Fibroblast of skin of back (primary cell): Measurements from ENCODE around the gene NTNG1.
"Not testable (repeated sequence)": the region's sequence is repeated elsewhere in the genome, so short reads cannot be mapped to it uniquely, and the experiment has no call there.

Source experiments
- DNase-seq: peaks from one replicate; pipeline ENCODE4 v3.0.0-alpha.2; 2013

The NTNG1 gene

GRCh38 chr1:107200631-107201030, 59.8 kb downstream of the NTNG1 start:
- no peak for DNase-seq

GRCh38 chr1:107202007-107202406, 61.2 kb downstream of the NTNG1 start:
- no peak for DNase-seq

- DNase-seq, result no peak
Observed at GRCh38 chr1:107213225-107213624, 72.4 kb downstream of the NTNG1 start.

GRCh38 chr1:107220036-107220435, 79.2 kb downstream of the NTNG1 start:
- peak; percentile 2 for DNase-seq

- DNase-seq, result no peak
Observed at GRCh38 chr1:107225706-107226105, 84.9 kb downstream of the NTNG1 start.

- peak; percentile 39 for DNase-seq
Observed at GRCh38 chr1:107228704-107229371, 88.0 kb downstream of the NTNG1 start.

- peak; percentile 4 for DNase-seq
Observed at GRCh38 chr1:107229711-107230110, 88.9 kb downstream of the NTNG1 start.

GRCh38 chr1:107230121-107230520, 89.3 kb downstream of the NTNG1 start:
- no peak for DNase-seq

GRCh38 chr1:107231291-107231690, 90.5 kb downstream of the NTNG1 start:
- DNase-seq, result no peak

GRCh38 chr1:107232426-107232825, 91.6 kb downstream of the NTNG1 start:
- no peak for DNase-seq

GRCh38 chr1:107236760-107237159, 95.9 kb downstream of the NTNG1 start:
- DNase-seq, result not testable (repeated sequence)

GRCh38 chr1:107243461-107243860, 102.6 kb downstream of the NTNG1 start:
- DNase-seq, result no peak

- DNase-seq, result no peak
Observed at GRCh38 chr1:107244709-107245500, 104.1 kb downstream of the NTNG1 start.

- DNase-seq, result no peak
Observed at GRCh38 chr1:107246775-107247345, 106.0 kb downstream of the NTNG1 start.

GRCh38 chr1:107247679-107248078, 106.8 kb downstream of the NTNG1 start:
- DNase-seq, result no peak

- DNase-seq, result no peak
Observed at GRCh38 chr1:107250169-107250568, 109.3 kb downstream of the NTNG1 start.

- no peak for DNase-seq
Observed at GRCh38 chr1:107251083-107251482, 110.2 kb downstream of the NTNG1 start.

- DNase-seq, result no peak
Observed at GRCh38 chr1:107251839-107252238, 111.0 kb downstream of the NTNG1 start.

- no peak for DNase-seq
Observed at GRCh38 chr1:107252271-107252670, 111.4 kb downstream of the NTNG1 start.

GRCh38 chr1:107254306-107254705, 113.5 kb downstream of the NTNG1 start:
- no peak for DNase-seq

GRCh38 chr1:107255469-107255868, 114.6 kb downstream of the NTNG1 start:
- no peak for DNase-seq

- peak; percentile 67 for DNase-seq
Observed at GRCh38 chr1:107262467-107263286, 121.8 kb downstream of the NTNG1 start.
